WTC11 (cell line): ENCODE data around the gene KRT6B. TPM values are rescaled to one million over a fixed set of nuclear protein-coding genes. Genes with fewer than 3 reads are reported as not detected.

Source experiments
- ATAC-seq: fragments of 200-7000 bp; cut with Tn5 transposase; 2 replicates; pipeline ENCODE4 v1.10.0; 2021; ENCODE audit warnings: mild to moderate bottlenecking, moderate library complexity
- CTCF ChIA-PET: fragments of 300-600 bp; sonication (Branson Sonifier 250); formaldehyde crosslinking; loops from one replicate; lab custom pipeline; 2021; ENCODE audit warnings: antibody characterized with exemption; lab: Charles Lee
- POLR2A ChIA-PET: fragments of 350-600 bp; sonication (Branson Sonifier 250); formaldehyde crosslinking; loops from one replicate; lab custom pipeline; 2021; ENCODE audit warnings: antibody characterized with exemption; lab: Charles Lee
- DNase-seq: peaks from one replicate; pipeline ENCODE4 v3.0.0; 2021; ENCODE audit warnings: low spot score
- H3K27ac Mint-ChIP-seq: 2 replicates; pipeline ENCODE4 v1.8.0; 2021; ENCODE audit warnings: mixed read lengths
- H3K27me3 Mint-ChIP-seq: 2 replicates; pipeline ENCODE4 v1.8.0; 2021; ENCODE audit warnings: low read depth, mild to moderate bottlenecking, moderate library complexity, mixed read lengths
- H3K36me3 Mint-ChIP-seq: 2 replicates; pipeline ENCODE4 v1.8.0; 2021; ENCODE audit warnings: mixed read lengths
- H3K4me1 Mint-ChIP-seq: 2 replicates; pipeline ENCODE4 v1.8.0; 2022; ENCODE audit warnings: mixed read lengths
- H3K4me3 Mint-ChIP-seq: 2 replicates; pipeline ENCODE4 v1.8.0; 2021; ENCODE audit warnings: mild to moderate bottlenecking, moderate library complexity, mixed read lengths
- H3K9me3 Mint-ChIP-seq: 2 replicates; pipeline ENCODE4 v1.8.0; 2021; ENCODE audit warnings: mixed read lengths
- CDX4 ChIP-seq: fragments of 250-450 bp; sonication (Bioruptor Pico); IDR thresholded peaks from 2 replicates; pipeline ENCODE4 v1.9.0; 2021; ENCODE audit warnings: moderate library complexity, mild to moderate bottlenecking, inconsistent platforms, borderline replicate concordance
- ELF4 ChIP-seq: sonication (generic); formaldehyde crosslinking; IDR thresholded peaks from 2 replicates; pipeline ENCODE4 v1.8.1; 2022; ENCODE audit warnings: low read depth, mild to moderate bottlenecking, moderate library complexity, missing genetic modification reagents
- ESRRA ChIP-seq: sonication (generic); formaldehyde crosslinking; IDR thresholded peaks from 2 replicates; pipeline ENCODE4 v1.8.1; 2022; ENCODE audit warnings: mild to moderate bottlenecking, missing genetic modification reagents, borderline replicate concordance
- FOXJ3 ChIP-seq: sonication (generic); formaldehyde crosslinking; IDR thresholded peaks from 2 replicates; pipeline ENCODE4 v1.9.0; 2021; ENCODE audit warnings: missing genetic modification reagents, mild to moderate bottlenecking, borderline replicate concordance
- HMGXB4 ChIP-seq: sonication (generic); formaldehyde crosslinking; IDR thresholded peaks from 2 replicates; pipeline ENCODE4 v1.8.1; 2023; ENCODE audit warnings: mild to moderate bottlenecking, moderate library complexity, missing genetic modification reagents
- JUN ChIP-seq: sonication (generic); formaldehyde crosslinking; IDR thresholded peaks from 2 replicates; pipeline ENCODE4 v1.8.0; 2023; ENCODE audit warnings: mild to moderate bottlenecking, missing genetic modification reagents
- KAT7 ChIP-seq: sonication (generic); formaldehyde crosslinking; IDR thresholded peaks from 2 replicates; pipeline ENCODE4 v1.8.1; 2023; ENCODE audit warnings: missing genetic modification reagents, mild to moderate bottlenecking, borderline replicate concordance
- NR1H2 ChIP-seq: sonication (generic); formaldehyde crosslinking; IDR thresholded peaks from 2 replicates; pipeline ENCODE4 v1.9.0; 2021; ENCODE audit warnings: mild to moderate bottlenecking, moderate library complexity, missing genetic modification reagents
- SMAD3 ChIP-seq: sonication (generic); formaldehyde crosslinking; IDR thresholded peaks from 2 replicates; pipeline ENCODE4 v1.8.0; 2022; ENCODE audit warnings: missing genetic modification reagents, mild to moderate bottlenecking, borderline replicate concordance
- SMAD4 ChIP-seq: sonication (generic); formaldehyde crosslinking; IDR thresholded peaks from 2 replicates; pipeline ENCODE4 v1.8.0; 2022; ENCODE audit warnings: mild to moderate bottlenecking, missing genetic modification reagents
- TEAD4 ChIP-seq: sonication (generic); formaldehyde crosslinking; IDR thresholded peaks from 2 replicates; pipeline ENCODE4 v1.8.0; 2022; ENCODE audit warnings: mild to moderate bottlenecking, missing genetic modification reagents
- USF2 ChIP-seq: sonication (generic); formaldehyde crosslinking; IDR thresholded peaks from 2 replicates; pipeline ENCODE4 v1.8.1; 2023; ENCODE audit warnings: mild to moderate bottlenecking, missing genetic modification reagents, moderate library complexity
- ZBTB21 ChIP-seq: sonication (generic); formaldehyde crosslinking; IDR thresholded peaks from 2 replicates; pipeline ENCODE4 v1.8.1; 2023; ENCODE audit warnings: mild to moderate bottlenecking, missing genetic modification reagents, borderline replicate concordance
- ZNF396 ChIP-seq: fragments of 250-450 bp; sonication (Bioruptor Pico); IDR thresholded peaks from 2 replicates; pipeline ENCODE4 v1.8.0; 2021; ENCODE audit warnings: mild to moderate bottlenecking, moderate library complexity, borderline replicate concordance
- ZNF532 ChIP-seq: fragments of 250-450 bp; sonication (Bioruptor Pico); IDR thresholded peaks from 2 replicates; pipeline ENCODE4 v1.9.0; 2021; ENCODE audit warnings: mild to moderate bottlenecking, borderline replicate concordance
- total RNA-seq: library from RNA; stranded (reverse); gene quantifications from 3 replicates; pipeline ENCODE4 v1.2.3, GENCODE V29; 2021

Gene KRT6B
- total RNA-seq, 1 experiment from 2014 or later: not detected

GRCh38 chr12:52458861-52459260, 6.9 kb upstream of the KRT6B start:
- TF ChIP-seq NR1H2 (CRISPR knock-in tag) (no peak), HMGXB4 (CRISPR knock-in tag) (no peak), SMAD3 (CRISPR knock-in tag) (no peak), SMAD4 (CRISPR knock-in tag) (no peak), CDX4 (CRISPR knock-in tag) (no peak), TEAD4 (CRISPR knock-in tag) (no peak)
- Mint-ChIP-seq H3K36me3 (no peaks in the 10 kb centered on the region), H3K4me1 (peaks cover 14% of the 10 kb centered on the region), H3K9me3 (peaks cover 2% of the 10 kb centered on the region), H3K4me3 (no peak overlapping the region), H3K27me3 (no peaks in the 10 kb centered on the region; the same call in 1 of the 2 replicates), H3K27ac (no peak overlapping the region)
- CTCF ChIA-PET: interaction anchor here (0.7 to 0.8 kb wide), 2 partner anchors 63 to 412 kb away, joined by 3 read pairs; no protein-coding TSS in a partner anchor
- ATAC-seq: no peak
- no peak for DNase-seq
- POLR2A ChIA-PET: interaction anchor here (0.6 kb wide), 1 partner anchor 21 kb away, joined by 3 read pairs; no protein-coding TSS in a partner anchor

- POLR2A ChIA-PET: no interaction called here
- Mint-ChIP-seq H3K27me3 (no peaks in the 10 kb centered on the region), H3K36me3 (no peaks in the 10 kb centered on the region), H3K27ac (no peak overlapping the region), H3K9me3 (no peaks in the 10 kb centered on the region), H3K4me1 (peaks cover 14% of the 10 kb centered on the region), H3K4me3 (no peak overlapping the region)
- DNase-seq: no peak
- CTCF ChIA-PET: no interaction called here
- TF ChIP-seq CDX4 (CRISPR knock-in tag) (no peak), KAT7 (CRISPR knock-in tag) (no peak), USF2 (CRISPR knock-in tag) (no peak), ELF4 (CRISPR knock-in tag) (no peak), FOXJ3 (CRISPR knock-in tag) (no peak), ZBTB21 (CRISPR knock-in tag) (no peak), ZNF532 (CRISPR knock-in tag) (no peak), JUN (CRISPR knock-in tag) (no peak), ESRRA (CRISPR knock-in tag) (no peak), ZNF396 (CRISPR knock-in tag) (no peak)
- no peak for ATAC-seq
Observed at GRCh38 chr12:52455821-52456220, 3.9 kb upstream of the KRT6B start.
